Mesothelial cell of epicardium (in vitro differentiated cells): ENCODE data around the gene TMEM179. TPM values are rescaled to one million over a fixed set of nuclear protein-coding genes. Genes with fewer than 3 reads are reported as not detected.

ENCODE experiments used
- DNase-seq, 2 experiments: peaks; one replicate each; pipeline ENCODE4 v3.0.0; 2021; ENCODE audit warnings: low spot score in 2 of 2; ENCODE audit not compliant: unreplicated experiment in 2 of 2
- H3K27ac Mint-ChIP-seq: 2 replicates; pipeline ENCODE4 v1.8.0; 2021; ENCODE audit warnings: mixed read lengths
- H3K27me3 Mint-ChIP-seq: 2 replicates; pipeline ENCODE4 v1.8.0; 2021; ENCODE audit warnings: low read depth, mixed read lengths
- H3K36me3 Mint-ChIP-seq: 2 replicates; pipeline ENCODE4 v1.8.0; 2021; ENCODE audit warnings: mixed read lengths
- H3K4me1 Mint-ChIP-seq: 2 replicates; pipeline ENCODE4 v1.8.0; 2021; ENCODE audit warnings: mixed read lengths
- H3K4me3 Mint-ChIP-seq: 2 replicates; pipeline ENCODE4 v1.8.0; 2021; ENCODE audit warnings: mild to moderate bottlenecking, moderate library complexity, mixed read lengths
- H3K9me3 Mint-ChIP-seq: 2 replicates; pipeline ENCODE4 v1.8.0; 2021; ENCODE audit warnings: mixed read lengths
- total RNA-seq: library from RNA; stranded (reverse); gene quantifications from 3 replicates; pipeline ENCODE4 v1.2.1, GENCODE V29; 2021
- TF ChIP-seq, protein P1 (sequence below): fragments of 200-600 bp; sonication (generic); IDR thresholded peaks from one replicate; pipeline ENCODE4 v1.5.0; 2021; ENCODE audit warnings: antibody characterized with exemption; ENCODE audit not compliant: unreplicated experiment

The TMEM179 gene
- total RNA-seq, 1 donor from 2014 or later = 6.0 TPM

- H3K4me1 Mint-ChIP-seq = peaks cover 35% of the 10 kb centered on the region
- TF ChIP-seq, protein P1, sequence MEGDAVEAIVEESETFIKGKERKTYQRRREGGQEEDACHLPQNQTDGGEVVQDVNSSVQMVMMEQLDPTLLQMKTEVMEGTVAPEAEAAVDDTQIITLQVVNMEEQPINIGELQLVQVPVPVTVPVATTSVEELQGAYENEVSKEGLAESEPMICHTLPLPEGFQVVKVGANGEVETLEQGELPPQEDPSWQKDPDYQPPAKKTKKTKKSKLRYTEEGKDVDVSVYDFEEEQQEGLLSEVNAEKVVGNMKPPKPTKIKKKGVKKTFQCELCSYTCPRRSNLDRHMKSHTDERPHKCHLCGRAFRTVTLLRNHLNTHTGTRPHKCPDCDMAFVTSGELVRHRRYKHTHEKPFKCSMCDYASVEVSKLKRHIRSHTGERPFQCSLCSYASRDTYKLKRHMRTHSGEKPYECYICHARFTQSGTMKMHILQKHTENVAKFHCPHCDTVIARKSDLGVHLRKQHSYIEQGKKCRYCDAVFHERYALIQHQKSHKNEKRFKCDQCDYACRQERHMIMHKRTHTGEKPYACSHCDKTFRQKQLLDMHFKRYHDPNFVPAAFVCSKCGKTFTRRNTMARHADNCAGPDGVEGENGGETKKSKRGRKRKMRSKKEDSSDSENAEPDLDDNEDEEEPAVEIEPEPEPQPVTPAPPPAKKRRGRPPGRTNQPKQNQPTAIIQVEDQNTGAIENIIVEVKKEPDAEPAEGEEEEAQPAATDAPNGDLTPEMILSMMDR = no peak
These were observed 41.3 kb downstream of the TMEM179 start for GRCh38 chr14:104563191-104563741.

DNA sequence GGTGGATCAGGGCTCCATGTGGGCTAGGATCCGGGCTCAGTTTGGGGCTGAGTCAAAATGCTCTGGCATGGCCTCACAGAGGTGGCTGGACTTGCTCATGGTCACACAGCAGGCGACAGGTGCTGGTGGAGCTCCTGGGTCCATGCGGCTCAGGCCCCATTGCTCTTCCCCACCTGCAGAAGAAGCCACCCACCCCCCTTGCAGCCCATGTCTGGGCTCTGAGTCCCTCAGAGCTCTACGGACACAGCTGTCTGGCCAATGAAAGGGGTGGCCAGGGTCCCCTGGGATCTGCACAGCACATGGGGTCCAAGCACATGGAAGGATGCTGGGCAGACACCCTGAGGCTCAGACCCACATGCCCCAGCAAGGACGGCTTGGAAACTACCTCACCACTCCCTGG lies 42.0 kb downstream of the TMEM179 start:
- H3K9me3 Mint-ChIP-seq = no peaks in the 10 kb centered on the region
- H3K27me3 Mint-ChIP-seq = peaks cover 38% of the 10 kb centered on the region
- TF ChIP-seq, protein P1 = no peak
- H3K36me3 Mint-ChIP-seq = no peaks in the 10 kb centered on the region
- no peak for DNase-seq
- H3K4me1 Mint-ChIP-seq = peaks cover 34% of the 10 kb centered on the region
- H3K4me3 Mint-ChIP-seq = no peak overlapping the region
- no peak overlapping the region for H3K27ac Mint-ChIP-seq

More at GRCh38 chr14:104563191-104563741, 41.3 kb downstream of the TMEM179 start:
- H3K27me3 Mint-ChIP-seq = peaks cover 38% of the 10 kb centered on the region
- H3K9me3 Mint-ChIP-seq = no peaks in the 10 kb centered on the region
- no peak overlapping the region for H3K27ac Mint-ChIP-seq
- H3K36me3 Mint-ChIP-seq = no peaks in the 10 kb centered on the region
- H3K4me3 Mint-ChIP-seq = no peak overlapping the region
- DNase-seq = no peak

DNA sequence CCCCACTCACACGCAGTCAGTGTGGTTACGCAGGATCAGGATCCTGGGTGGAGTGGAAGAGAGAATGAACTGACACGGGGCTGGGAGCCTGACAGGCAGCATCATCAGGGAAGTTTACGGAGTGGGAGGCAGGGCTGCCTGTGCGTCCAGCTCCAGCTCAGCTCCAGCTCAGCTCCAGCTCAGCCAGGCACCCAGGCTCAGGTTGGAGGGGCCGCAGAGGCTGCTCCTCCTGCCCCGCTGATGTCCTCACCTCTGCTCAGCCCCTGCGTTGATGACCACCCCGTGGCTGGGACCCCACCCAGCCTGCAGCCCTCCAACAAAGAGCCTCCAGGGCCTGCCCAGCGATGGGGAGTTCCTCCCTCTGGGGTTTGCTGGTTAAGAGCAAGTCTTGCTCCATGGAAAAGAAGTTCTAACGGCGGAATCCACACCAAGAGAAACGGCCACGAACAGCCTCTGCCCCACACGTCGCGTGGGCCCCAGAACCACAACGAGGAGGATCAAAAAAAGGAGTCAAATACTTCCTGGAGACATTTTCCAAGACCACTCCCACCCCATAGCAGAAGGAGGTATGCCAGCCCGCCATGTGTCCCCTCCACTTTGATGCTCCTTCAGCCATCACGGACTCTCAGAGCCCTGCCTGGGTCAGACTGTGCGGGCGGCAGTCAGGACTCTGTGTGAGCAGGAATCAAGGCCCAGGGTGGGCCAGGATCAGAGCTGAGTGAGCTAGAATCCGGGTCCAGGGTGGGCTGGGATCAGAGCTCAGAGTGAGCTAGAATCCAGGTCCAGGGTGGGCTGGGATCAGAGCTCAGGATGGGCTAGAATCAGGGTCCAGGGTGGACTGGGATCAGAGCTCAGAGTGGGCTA lies 42.7 kb downstream of the TMEM179 start:
- TF ChIP-seq, protein P1 = no peak
- peaks cover 43% of the 10 kb centered on the region for H3K27me3 Mint-ChIP-seq
- H3K4me1 Mint-ChIP-seq = peaks cover 27% of the 10 kb centered on the region
- H3K4me3 Mint-ChIP-seq = no peak overlapping the region
- no peaks in the 10 kb centered on the region for H3K9me3 Mint-ChIP-seq
- no peaks in the 10 kb centered on the region for H3K36me3 Mint-ChIP-seq
- no peak for DNase-seq
- no peak overlapping the region for H3K27ac Mint-ChIP-seq

DNA sequence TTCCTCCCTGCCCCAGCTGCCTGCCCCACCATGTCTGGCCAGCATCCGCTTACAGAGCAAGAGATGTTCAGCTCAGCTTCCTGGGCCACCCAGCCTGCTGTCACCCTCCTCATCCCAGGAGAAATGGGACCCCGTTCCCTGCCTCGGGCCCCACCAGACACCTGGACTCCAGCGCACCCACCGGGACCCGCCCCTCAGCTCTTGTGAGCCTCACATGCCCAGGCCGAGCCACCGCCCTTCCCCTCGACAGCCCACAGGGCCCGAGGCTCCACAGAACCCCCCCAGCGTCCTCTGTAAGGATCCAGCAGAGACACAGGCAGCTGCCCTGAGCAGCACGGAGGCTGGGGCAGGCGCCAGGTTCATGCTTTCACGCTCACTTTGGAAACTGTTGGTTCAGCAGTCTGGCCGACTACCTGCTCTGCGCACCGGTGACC lies 43.4 kb downstream of the TMEM179 start:
- no peak for DNase-seq
- no peaks in the 10 kb centered on the region for H3K36me3 Mint-ChIP-seq
- no peak overlapping the region for H3K4me3 Mint-ChIP-seq
- TF ChIP-seq, protein P1 = no peak
- peaks cover 23% of the 10 kb centered on the region for H3K4me1 Mint-ChIP-seq
- H3K27ac Mint-ChIP-seq = no peak overlapping the region
- H3K27me3 Mint-ChIP-seq = peaks cover 38% of the 10 kb centered on the region
- no peaks in the 10 kb centered on the region for H3K9me3 Mint-ChIP-seq

GRCh38 chr14:104560586-104560945 lies 44.0 kb downstream of the TMEM179 start:
- Mint-ChIP-seq H3K27ac (no peak overlapping the region), H3K4me3 (no peak overlapping the region), H3K9me3 (no peaks in the 10 kb centered on the region), H3K36me3 (no peaks in the 10 kb centered on the region), H3K27me3 (peaks cover 34% of the 10 kb centered on the region), H3K4me1 (peaks cover 20% of the 10 kb centered on the region)
- TF ChIP-seq, protein P1 = no peak
- DNase-seq = no peak
